Non-pigmented ciliary epithelial cell (primary cell): Measurements from ENCODE around the gene WWOX.

Experiments
- DNase-seq: peaks from one replicate; pipeline ENCODE4 v3.0.0-alpha.2; 2010; ENCODE audit warnings: low read depth

The WWOX gene

GRCh38 chr16:78473031-78473699 lies 373.7 kb downstream of the WWOX start:
- DNase-seq: no peak

- DNase-seq: no peak
Measured at GRCh38 chr16:78474762-78475161, 375.3 kb downstream of the WWOX start.

- no peak for DNase-seq
Measured at GRCh38 chr16:78476615-78477014, 377.2 kb downstream of the WWOX start.

GRCh38 chr16:78478267-78478861 lies 378.9 kb downstream of the WWOX start:
- DNase-seq: no peak

GRCh38 chr16:78479723-78480122 lies 380.3 kb downstream of the WWOX start:
- DNase-seq: no peak

- DNase-seq: no peak
Measured at GRCh38 chr16:78480588-78480987, 381.1 kb downstream of the WWOX start.

GRCh38 chr16:78483124-78483992 lies 383.9 kb downstream of the WWOX start:
- no peak for DNase-seq

- no peak for DNase-seq
Measured at GRCh38 chr16:78484509-78485058, 385.1 kb downstream of the WWOX start.

GRCh38 chr16:78485188-78485916 lies 385.9 kb downstream of the WWOX start:
- DNase-seq: no peak

- no peak for DNase-seq
Measured at GRCh38 chr16:78485917-78486257, 386.4 kb downstream of the WWOX start.

GRCh38 chr16:78487471-78487870 lies 388.0 kb downstream of the WWOX start:
- no peak for DNase-seq

- DNase-seq: no peak
Measured at GRCh38 chr16:78489072-78489471, 389.6 kb downstream of the WWOX start.

GRCh38 chr16:78489631-78490030 lies 390.2 kb downstream of the WWOX start:
- no peak for DNase-seq

GRCh38 chr16:78490431-78490830 lies 391.0 kb downstream of the WWOX start:
- no peak for DNase-seq

- DNase-seq: no peak
Measured at GRCh38 chr16:78490847-78491246, 391.4 kb downstream of the WWOX start.

GRCh38 chr16:78493573-78493972 lies 394.1 kb downstream of the WWOX start:
- no peak for DNase-seq

GRCh38 chr16:78494105-78494504 lies 394.7 kb downstream of the WWOX start:
- DNase-seq: no peak

- no peak for DNase-seq
Measured at GRCh38 chr16:78494674-78495073, 395.2 kb downstream of the WWOX start.

GRCh38 chr16:78496189-78496588 lies 396.7 kb downstream of the WWOX start:
- no peak for DNase-seq

GRCh38 chr16:78499399-78499798 lies 399.9 kb downstream of the WWOX start:
- DNase-seq: no peak

- no peak for DNase-seq
Measured at GRCh38 chr16:78500659-78501270, 401.3 kb downstream of the WWOX start.

- no peak for DNase-seq
Measured at GRCh38 chr16:78501744-78502143, 402.3 kb downstream of the WWOX start.
